Sigmoid colon (tissue), 7 donors: ENCODE results near the gene CSH1. TPM values are rescaled to one million over a fixed set of nuclear protein-coding genes. Genes with fewer than 3 reads are reported as not detected.

ENCODE experiments used
- DNase-seq: peaks from one replicate; pipeline ENCODE4 v3.0.0-alpha.2; 2019
- H3K27ac ChIP-seq, 4 donors: fragments of 200-600 bp; sonication (generic); one replicate each; pipeline ENCODE4 v1.5.1; 2016 to 2019; ENCODE audit warnings: mild to moderate bottlenecking in 1 of 4
- H3K27me3 ChIP-seq, 3 donors: fragments of 200-600 bp; sonication (generic); one replicate each; pipeline ENCODE4 v1.5.1; 2019; ENCODE audit warnings: mild to moderate bottlenecking in 1 of 3
- H3K36me3 ChIP-seq, 4 donors: fragments of 200-600 bp; sonication (generic); one replicate each; pipeline ENCODE4 v1.5.1; 2016 to 2019
- H3K4me1 ChIP-seq, 4 donors: fragments of 200-600 bp; sonication (generic); one replicate each; pipeline ENCODE4 v1.5.1; 2017 to 2019
- H3K4me3 ChIP-seq, 4 donors: fragments of 200-600 bp; sonication (generic); one replicate each; pipeline ENCODE4 v1.5.1; 2017 to 2019; ENCODE audit warnings: mild to moderate bottlenecking in 2 of 4, moderate library complexity in 1 of 4
- H3K9me3 ChIP-seq, 4 donors: fragments of 200-600 bp in 3 of 4; sonication (generic) in 3 of 4; one replicate each; pipeline versions ENCODE4 v1.5.1 to v1.6.1; 2013 to 2019
- CTCF ChIP-seq, 4 experiments: fragments of 450-650 bp in 3 of 4; fragments of 200-600 bp in 1 of 4; IDR thresholded peaks; one replicate each; pipeline ENCODE4 v1.5.1; 2016 to 2019; ENCODE audit warnings: antibody characterized with exemption in 4 of 4, mild to moderate bottlenecking in 3 of 4, moderate library complexity in 2 of 4
- EP300 ChIP-seq, 4 donors: sonication (generic); formaldehyde crosslinking; IDR thresholded peaks; one replicate each; pipeline ENCODE4 v1.6.1; 2017; ENCODE audit warnings: antibody characterized with exemption in 4 of 4
- POLR2A ChIP-seq, 2 donors: fragments of 450-650 bp; IDR thresholded peaks; one replicate each; pipeline ENCODE4 v1.6.1; 2016; ENCODE audit warnings: antibody characterized with exemption in 2 of 2, mild to moderate bottlenecking in 2 of 2, moderate library complexity in 2 of 2
- POLR2AphosphoS5 ChIP-seq, 4 donors: sonication (generic); formaldehyde crosslinking; IDR thresholded peaks; one replicate each; pipeline ENCODE4 v1.6.1; 2017; ENCODE audit warnings: antibody characterized with exemption in 4 of 4
- WGBS, 2 donors: extraction: QIAGEN DNeasy Blood & Tissue Kit; methylation state at CpG; one replicate each; pipeline ENCODE4 v1.1.7; 2013; 5-methylcytosine and 5-hydroxymethylcytosine counted together
- intact Hi-C: fragments of 100-400 bp; cut with DNase I; formaldehyde crosslinking; loops from one replicate; pipeline ENCODE4 v1.15.1; 2023
- polyA plus RNA-seq, 3 donors: library from polyadenylated mRNA; stranded (reverse); fragments of 200-250 nt; gene quantifications; one replicate each; pipeline ENCODE4 v1.2.3, GENCODE V29; 2013
- total RNA-seq, 4 donors: library from RNA; depleted of rRNA; stranded (reverse); fragments of >200 nt; gene quantifications; one replicate each; pipeline ENCODE4 v1.1.0, GENCODE V29; 2016
- donor health status: healthy with polysubstance abuse.
- donor health status: Bipolar disorder and iron deficiency.
- donor health status: healthy.

The CSH1 gene
- total and polyA plus RNA-seq, 7 donors = not detected

DNA sequence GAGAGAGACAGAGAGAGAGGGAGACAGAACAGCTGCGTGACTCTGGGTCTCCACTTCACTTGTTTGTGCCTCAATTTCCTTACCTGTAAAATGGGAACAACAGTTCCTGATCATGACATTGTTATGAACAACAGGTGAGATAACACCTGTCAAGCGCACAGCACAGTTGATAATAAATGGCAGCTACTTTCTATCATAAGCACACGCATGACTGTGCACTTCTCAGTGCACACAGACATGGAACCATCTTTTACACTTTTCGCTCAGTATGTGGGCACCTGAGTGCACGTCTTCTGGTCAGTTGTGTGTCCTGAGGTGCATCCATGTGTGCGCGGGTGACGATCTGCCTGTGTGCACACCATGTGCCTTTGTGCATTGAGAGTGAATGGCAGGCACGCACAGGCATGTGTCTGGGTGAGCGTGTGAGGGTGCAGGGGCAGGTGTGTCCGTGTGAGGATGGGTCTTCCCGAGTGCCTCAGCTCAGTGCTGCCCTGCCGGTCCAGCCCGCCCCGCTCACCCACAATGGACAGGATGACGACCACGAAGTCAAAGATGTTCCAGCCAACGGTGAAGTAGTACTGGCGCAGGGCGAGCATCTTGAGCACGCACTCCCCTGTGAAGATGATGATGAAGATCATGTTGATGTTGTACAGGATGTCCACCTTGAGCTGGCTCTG is 46.1 kb upstream of the CSH1 start:
- 93 to 95% methylated on average over 21 of the region's 21 CpGs for whole genome bisulfite sequencing, 2 donors
- DNase-seq = no peak
- no peak overlapping the region for H3K27ac ChIP-seq
- no peaks in the 10 kb centered on the region for H3K27me3 ChIP-seq
- intact Hi-C loops = no loop called here
- H3K9me3 ChIP-seq = no peaks in the 10 kb centered on the region
- TF ChIP-seq POLR2AphosphoS5 (IDR thresholded peaks at IDR 0.05) (no peak), CTCF (IDR thresholded peaks at IDR 0.05) (no peak), POLR2A (IDR thresholded peaks at IDR 0.05) (no peak), EP300 (IDR thresholded peaks at IDR 0.05) (no peak)
- H3K4me3 ChIP-seq = no peak overlapping the region
- no peaks in the 10 kb centered on the region for H3K36me3 ChIP-seq
- H3K4me1 ChIP-seq = no peaks in the 10 kb centered on the region

GRCh38 chr17:63941751-63942150 is 45.4 kb upstream of the CSH1 start:
- Histone ChIP-seq H3K36me3 (no peaks in the 10 kb centered on the region), H3K27ac (no peak overlapping the region), H3K4me3 (no peak overlapping the region), H3K9me3 (no peaks in the 10 kb centered on the region), H3K4me1 (no peaks in the 10 kb centered on the region), H3K27me3 (no peaks in the 10 kb centered on the region)
- intact Hi-C loops = no loop called here
- DNase-seq = no peak
- WGBS, 2 donors = 87 to 93% methylated on average over 23 of the region's 23 CpGs
- no peak for TF ChIP-seq CTCF (IDR thresholded peaks at IDR 0.05)
- no peak for TF ChIP-seq POLR2AphosphoS5 (IDR thresholded peaks at IDR 0.05)
- no peak for TF ChIP-seq POLR2A (IDR thresholded peaks at IDR 0.05)
- no peak for TF ChIP-seq EP300 (IDR thresholded peaks at IDR 0.05)

DNA sequence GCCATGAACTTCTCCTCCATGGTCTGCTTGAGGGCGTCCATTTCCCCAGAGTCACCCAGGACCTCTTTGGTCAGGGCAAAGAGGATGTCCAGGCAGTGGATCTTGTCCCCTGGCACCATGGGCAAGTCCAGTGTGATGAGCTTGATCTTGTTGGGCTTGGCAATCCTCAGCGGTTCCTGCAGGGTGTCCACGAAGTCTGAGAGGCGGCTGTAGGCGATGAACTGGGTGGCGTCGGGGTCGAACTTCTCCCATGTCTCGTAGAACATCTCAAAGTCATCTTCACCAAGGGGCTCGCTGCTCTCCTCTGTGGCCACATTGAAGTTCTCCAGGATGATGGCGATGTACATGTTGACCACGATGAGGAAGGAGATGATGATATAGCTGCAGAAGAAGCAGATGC is 44.8 kb upstream of the CSH1 start:
- intact Hi-C loops = no loop called here
- DNase-seq = no peak
- Histone ChIP-seq H3K4me3 (no peak overlapping the region), H3K36me3 (no peaks in the 10 kb centered on the region), H3K4me1 (no peaks in the 10 kb centered on the region), H3K27ac (no peak overlapping the region), H3K27me3 (no peaks in the 10 kb centered on the region), H3K9me3 (no peaks in the 10 kb centered on the region)
- 94 to 96% methylated on average over 12 of the region's 12 CpGs for WGBS, 2 donors
- TF ChIP-seq EP300 (IDR thresholded peaks at IDR 0.05) (no peak), POLR2A (IDR thresholded peaks at IDR 0.05) (no peak), POLR2AphosphoS5 (IDR thresholded peaks at IDR 0.05) (no peak), CTCF (IDR thresholded peaks at IDR 0.05) (no peak)

DNA sequence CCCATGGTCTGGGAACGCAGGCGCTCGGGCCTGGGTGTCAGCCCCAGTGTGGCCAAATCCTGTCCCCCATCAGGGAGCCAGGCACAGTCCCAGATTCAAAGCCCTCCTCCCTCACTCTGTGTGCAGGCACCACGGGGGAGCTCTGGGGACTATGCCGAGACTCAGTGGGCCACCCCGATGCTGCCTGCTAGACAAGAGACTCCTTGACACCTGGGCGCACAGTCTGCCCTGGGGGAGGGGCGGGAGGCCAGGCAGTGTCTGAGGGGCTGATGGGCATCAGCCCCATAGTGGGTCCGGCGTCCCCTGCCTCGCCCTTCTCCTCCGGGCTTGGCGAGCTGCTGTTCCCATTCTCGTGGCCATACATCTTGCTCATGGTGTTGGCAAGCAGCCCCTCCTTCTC is 44.2 kb upstream of the CSH1 start:
- Histone ChIP-seq H3K27me3 (no peaks in the 10 kb centered on the region), H3K36me3 (no peaks in the 10 kb centered on the region), H3K27ac (no peak overlapping the region), H3K9me3 (no peaks in the 10 kb centered on the region), H3K4me3 (no peak overlapping the region), H3K4me1 (no peaks in the 10 kb centered on the region)
- no peak for DNase-seq
- intact Hi-C loops = no loop called here
- 96 to 97% methylated on average over 14 of the region's 14 CpGs for WGBS, 2 donors
- no peak for TF ChIP-seq CTCF (IDR thresholded peaks at IDR 0.05)
- no peak for TF ChIP-seq EP300 (IDR thresholded peaks at IDR 0.05)
- TF ChIP-seq POLR2AphosphoS5 (IDR thresholded peaks at IDR 0.05) = no peak
- TF ChIP-seq POLR2A (IDR thresholded peaks at IDR 0.05) = no peak

GRCh38 chr17:63939884-63940283 is 43.5 kb upstream of the CSH1 start:
- H3K4me1 ChIP-seq = no peaks in the 10 kb centered on the region
- H3K9me3 ChIP-seq = no peaks in the 10 kb centered on the region
- WGBS, 2 donors = 86 to 87% methylated on average over 6 of the region's 6 CpGs
- H3K27ac ChIP-seq = no peak overlapping the region
- H3K4me3 ChIP-seq = no peak overlapping the region
- no peak for DNase-seq
- no peaks in the 10 kb centered on the region for H3K27me3 ChIP-seq
- no peak for TF ChIP-seq CTCF (IDR thresholded peaks at IDR 0.05)
- TF ChIP-seq EP300 (IDR thresholded peaks at IDR 0.05) = no peak
- TF ChIP-seq POLR2AphosphoS5 (IDR thresholded peaks at IDR 0.05) = no peak
- TF ChIP-seq POLR2A (IDR thresholded peaks at IDR 0.05) = no peak
- no peaks in the 10 kb centered on the region for H3K36me3 ChIP-seq
- intact Hi-C loops = no loop called here
